HG03060 (cell line): ENCODE results near the gene ATXN1.
A peak's percentile ranks its signal among the peaks of the same experiment; 100 is the strongest.

Experiments used
- ATAC-seq: cut with Tn5 transposase; IDR thresholded peaks from one replicate; pipeline ENCODE4 v1.9.1; 2021; ENCODE audit warnings: low read depth, moderate number of reproducible peaks; ENCODE audit not compliant: unreplicated experiment

The ATXN1 gene

GRCh38 chr6:16764188-16764950 is 3.1 kb upstream of the ATXN1 start:
- ATAC-seq, result no peak

- peak; percentile 35 for ATAC-seq
Observed at GRCh38 chr6:16762550-16763477, 1.6 kb upstream of the ATXN1 start.

- ATAC-seq, result no peak
Observed at GRCh38 chr6:16762268-16762549, 949 bp upstream of the ATXN1 start.

GRCh38 chr6:16761471-16762267 is 409 bp upstream of the ATXN1 start:
- peak; percentile 26 for ATAC-seq

- no peak for ATAC-seq
Observed at GRCh38 chr6:16759646-16760515, 1.4 kb downstream of the ATXN1 start.

GRCh38 chr6:16759181-16759645 is 2.0 kb downstream of the ATXN1 start:
- ATAC-seq, result no peak

- no peak for ATAC-seq
Observed at GRCh38 chr6:16758163-16758975, 2.9 kb downstream of the ATXN1 start.

GRCh38 chr6:16757332-16757731 is 3.9 kb downstream of the ATXN1 start:
- ATAC-seq, result no peak

GRCh38 chr6:16756660-16757255 is 4.5 kb downstream of the ATXN1 start:
- ATAC-seq, result no peak

- no peak for ATAC-seq
Observed at GRCh38 chr6:16755544-16755943, 5.7 kb downstream of the ATXN1 start.

- no peak for ATAC-seq
Observed at GRCh38 chr6:16754876-16755275, 6.4 kb downstream of the ATXN1 start.

GRCh38 chr6:16754274-16754673 is 7.0 kb downstream of the ATXN1 start:
- no peak for ATAC-seq

GRCh38 chr6:16753341-16753740 is 7.9 kb downstream of the ATXN1 start:
- no peak for ATAC-seq

- no peak for ATAC-seq
Observed at GRCh38 chr6:16752206-16752866, 8.9 kb downstream of the ATXN1 start.

GRCh38 chr6:16751251-16751946 is 9.9 kb downstream of the ATXN1 start:
- ATAC-seq, result no peak

- no peak for ATAC-seq
Observed at GRCh38 chr6:16750566-16750965, 10.7 kb downstream of the ATXN1 start.
